DND-41 (cell line): ENCODE measurements around the gene DACT3.
"Not testable (repeated sequence)": the region's sequence is repeated elsewhere in the genome, so short reads cannot be mapped to it uniquely, and the experiment has no call there.

Source experiments
- ATAC-seq: fragments of 200-7000 bp; cut with Tn5 transposase; 3 replicates; pipeline ENCODE4 v1.9.1; 2021; ENCODE audit warnings: low read depth; ENCODE audit not compliant: insufficient read depth
- DNase-seq: peaks from one replicate; pipeline ENCODE4 v3.0.0-alpha.2; 2020
- H2AFZ ChIP-seq: 2 replicates; pipeline ENCODE4 v1.6.0; 2012; ENCODE audit warnings: low read depth, low read length
- H3K27ac ChIP-seq: 2 replicates; pipeline ENCODE4 v1.5.1; 2012; ENCODE audit warnings: low read length, inconsistent platforms
- H3K27me3 ChIP-seq: fragments of 200-600 bp; sonication (generic); 2 replicates; pipeline ENCODE4 v1.6.0; 2012; ENCODE audit warnings: low read length, mild to moderate bottlenecking, inconsistent platforms; ENCODE audit not compliant: insufficient read depth, poor library complexity
- H3K36me3 ChIP-seq: 2 replicates; pipeline ENCODE4 v1.5.1; 2012; ENCODE audit warnings: low read length, inconsistent platforms; ENCODE audit not compliant: insufficient read depth
- H3K4me1 ChIP-seq: 2 replicates; pipeline ENCODE4 v1.5.1; 2012; ENCODE audit warnings: mild to moderate bottlenecking, low read length; ENCODE audit not compliant: insufficient read depth
- H3K4me2 ChIP-seq: 2 replicates; pipeline ENCODE4 v1.6.0; 2012; ENCODE audit warnings: mild to moderate bottlenecking, moderate library complexity, low read length, inconsistent platforms; ENCODE audit not compliant: insufficient read depth
- H3K4me3 ChIP-seq, 2 experiments: fragments of 200-600 bp in 1 of 2; shearing (Covaris generic) in 1 of 2; 2 replicates each; pipeline ENCODE4 v1.5.1; 2012 to 2016; ENCODE audit warnings: inconsistent platforms in 2 of 2, low read length in 2 of 2, mild to moderate bottlenecking in 2 of 2, low read depth in 1 of 2, moderate library complexity in 1 of 2
- H3K79me2 ChIP-seq: 2 replicates; pipeline ENCODE4 v1.6.0; 2012; ENCODE audit warnings: low read length, inconsistent platforms; ENCODE audit not compliant: insufficient read depth
- H3K9ac ChIP-seq: 2 replicates; pipeline ENCODE4 v1.6.0; 2012; ENCODE audit warnings: low read depth, mild to moderate bottlenecking, inconsistent platforms, low read length, moderate library complexity
- H3K9me3 ChIP-seq: 2 replicates; pipeline ENCODE4 v1.5.1; 2012; ENCODE audit warnings: low read length, moderate library complexity, mild to moderate bottlenecking, inconsistent platforms; ENCODE audit not compliant: insufficient read depth, severe bottlenecking
- H4K20me1 ChIP-seq: 2 replicates; pipeline ENCODE4 v1.6.0; 2012; ENCODE audit warnings: low read length; ENCODE audit not compliant: insufficient read depth
- CTCF ChIP-seq: IDR thresholded peaks from 2 replicates; pipeline ENCODE4 v1.5.1; 2012; ENCODE audit warnings: borderline replicate concordance, low read length, moderate library complexity, mild to moderate bottlenecking; ENCODE audit not compliant: poor library complexity, severe bottlenecking; ENCODE audit errors: extremely low read depth
- EZH2 ChIP-seq: IDR thresholded peaks from 3 replicates; pipeline ENCODE4 v1.6.1; 2012; ENCODE audit warnings: borderline replicate concordance, low read depth, mild to moderate bottlenecking, moderate library complexity, low read length, inconsistent platforms; ENCODE audit not compliant: severe bottlenecking

DACT3 gene

GRCh38 chr19:46629546-46630025, 31.4 kb downstream of the DACT3 start:
- DNase-seq = no peak
- H3K27ac ChIP-seq = no peak overlapping the region
- peaks cover 7% of the 10 kb centered on the region for H3K27me3 ChIP-seq
- no peaks in the 10 kb centered on the region for H3K9me3 ChIP-seq
- TF ChIP-seq CTCF = no peak
- no peak for TF ChIP-seq EZH2
- peaks cover 15% of the 10 kb centered on the region for H3K4me1 ChIP-seq
- ATAC-seq = no peak
- H3K36me3 ChIP-seq = no peaks in the 10 kb centered on the region
- peaks cover 7% of the 10 kb centered on the region for H4K20me1 ChIP-seq
- H3K9ac ChIP-seq = no peak overlapping the region
- no peak overlapping the region for H3K4me2 ChIP-seq
- no peak overlapping the region for H3K4me3 ChIP-seq
- no peak overlapping the region for H2AFZ ChIP-seq
- no peaks in the 10 kb centered on the region for H3K79me2 ChIP-seq

GRCh38 chr19:46628970-46629369, 32.0 kb downstream of the DACT3 start:
- H3K9ac ChIP-seq, ATAC-seq, H3K36me3 ChIP-seq, H3K27ac ChIP-seq, H3K79me2 ChIP-seq, DNase-seq, H4K20me1 ChIP-seq, H3K4me3 ChIP-seq, H2AFZ ChIP-seq, H3K9me3 ChIP-seq, H3K4me2 ChIP-seq, H3K27me3 ChIP-seq: not testable (repeated sequence)
- H3K4me1 ChIP-seq = peaks cover 11% of the 10 kb centered on the region

GRCh38 chr19:46626446-46626845, 34.5 kb downstream of the DACT3 start:
- TF ChIP-seq CTCF = no peak
- no peak for TF ChIP-seq EZH2
- Histone ChIP-seq H3K27me3 (peaks cover 3% of the 10 kb centered on the region), H4K20me1 (no peaks in the 10 kb centered on the region), H3K4me2 (no peak overlapping the region), H3K9me3 (no peaks in the 10 kb centered on the region), H2AFZ (no peak overlapping the region), H3K9ac (no peak overlapping the region), H3K4me1 (no peaks in the 10 kb centered on the region), H3K79me2 (no peaks in the 10 kb centered on the region), H3K36me3 (no peaks in the 10 kb centered on the region), H3K4me3 (no peak overlapping the region), H3K27ac (no peak overlapping the region)
- ATAC-seq (no peak), DNase-seq (no peak)

GRCh38 chr19:46625731-46626130, 35.3 kb downstream of the DACT3 start:
- DNase-seq (no peak), ATAC-seq (no peak)
- no peaks in the 10 kb centered on the region for H3K79me2 ChIP-seq
- no peaks in the 10 kb centered on the region for H3K36me3 ChIP-seq
- H3K4me1 ChIP-seq = no peaks in the 10 kb centered on the region
- no peak overlapping the region for H3K4me2 ChIP-seq
- TF ChIP-seq CTCF = no peak
- TF ChIP-seq EZH2 = no peak
- no peak overlapping the region for H3K9ac ChIP-seq
- H3K27ac ChIP-seq = no peak overlapping the region
- no peaks in the 10 kb centered on the region for H3K9me3 ChIP-seq
- no peak overlapping the region for H2AFZ ChIP-seq
- no peaks in the 10 kb centered on the region for H4K20me1 ChIP-seq
- H3K4me3 ChIP-seq = no peak overlapping the region
- H3K27me3 ChIP-seq = no peaks in the 10 kb centered on the region
